GM10847 (cell line): ENCODE measurements around the gene TOLLIP.

Experiments used
- POLR2A ChIP-seq: IDR thresholded peaks from 2 replicates; pipeline ENCODE4 v1.6.1; 2011; ENCODE audit not compliant: insufficient read length; ENCODE audit errors: extremely low read depth

Gene TOLLIP

DNA sequence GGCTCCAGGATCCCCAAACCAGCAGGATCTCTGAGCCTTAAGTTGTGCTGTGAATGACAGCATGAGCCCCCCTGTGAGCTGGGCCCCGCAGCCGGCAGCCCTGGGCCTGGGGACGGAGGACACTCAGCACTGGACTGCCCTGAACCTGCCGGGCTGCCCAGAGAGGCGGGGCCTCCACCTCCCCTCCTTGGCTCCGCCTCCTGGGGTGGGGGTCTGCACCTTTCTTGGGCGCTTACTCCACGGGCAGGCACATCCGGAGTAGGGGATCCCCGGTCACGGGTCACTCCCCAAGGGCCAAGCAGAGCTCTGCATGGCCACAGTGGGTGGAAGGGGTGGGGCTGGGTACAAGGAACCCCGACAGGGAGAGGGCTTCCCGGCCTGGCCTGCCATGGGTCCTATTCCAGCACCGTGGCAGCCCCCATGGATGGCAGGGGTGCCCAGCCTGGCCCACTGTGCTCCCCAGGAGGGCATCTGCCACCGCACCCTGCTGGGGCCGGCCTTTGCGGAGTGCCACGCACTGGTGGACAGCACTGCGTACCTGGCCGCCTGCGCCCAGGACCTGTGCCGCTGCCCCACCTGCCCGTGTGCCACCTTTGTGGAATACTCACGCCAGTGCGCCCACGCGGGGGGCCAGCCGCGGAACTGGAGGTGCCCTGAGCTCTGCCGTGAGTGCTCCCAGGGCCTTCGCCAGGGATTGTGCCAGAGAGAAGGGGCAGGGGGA is 81.2 kb downstream of the TOLLIP start:
- no peak for TF ChIP-seq POLR2A

DNA sequence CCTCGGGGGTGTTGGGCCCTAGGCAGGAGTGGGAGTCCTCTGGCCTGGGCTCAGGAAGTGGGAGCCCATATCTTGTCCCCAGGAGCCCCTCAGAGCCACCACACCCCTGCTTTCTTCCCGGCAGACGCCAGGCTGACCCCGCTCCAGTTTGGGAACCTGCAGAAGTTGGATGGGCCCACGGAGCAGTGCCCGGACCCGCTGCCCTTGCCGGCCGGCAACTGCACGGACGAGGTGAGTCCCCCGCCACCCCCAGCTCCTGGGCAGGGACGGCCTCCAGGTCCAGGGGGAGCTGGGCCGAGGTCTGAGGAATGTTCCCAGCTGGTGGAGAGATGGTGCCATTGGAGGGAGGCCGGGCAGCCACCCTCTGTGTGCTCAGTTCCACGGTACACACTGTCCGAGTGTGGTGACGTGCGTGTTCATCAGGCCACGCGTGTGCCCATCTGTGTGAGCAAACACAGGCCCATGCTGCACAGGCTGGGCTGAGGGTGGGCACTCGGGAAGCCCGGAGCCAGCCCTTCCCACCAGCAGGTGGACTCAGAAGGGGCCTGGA is 81.8 kb downstream of the TOLLIP start:
- TF ChIP-seq POLR2A, result no peak

DNA sequence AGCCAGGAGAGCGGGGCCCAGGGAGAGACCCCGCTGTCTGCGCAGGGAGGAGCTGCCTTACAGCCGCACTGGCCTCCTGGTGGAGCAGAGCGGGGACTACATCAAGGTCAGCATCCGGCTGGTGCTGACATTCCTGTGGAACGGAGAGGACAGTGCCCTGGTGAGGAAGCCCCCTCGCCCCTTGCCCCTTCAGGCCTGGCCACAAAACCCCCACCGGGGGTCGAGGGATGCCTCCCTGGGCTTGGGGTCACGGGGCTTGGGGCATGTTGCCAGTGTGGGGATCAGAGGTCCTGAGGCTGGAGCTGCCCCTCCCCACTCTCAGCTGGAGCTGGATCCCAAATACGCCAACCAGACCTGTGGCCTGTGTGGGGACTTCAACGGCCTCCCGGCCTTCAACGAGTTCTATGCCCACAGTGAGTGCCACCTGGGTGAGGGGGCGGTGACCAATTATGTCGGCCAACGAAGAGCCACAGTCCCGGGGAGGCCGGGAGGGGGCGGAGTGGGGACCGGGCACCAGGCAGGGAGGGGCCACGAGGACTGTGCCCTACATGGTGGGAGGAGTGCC is 82.4 kb downstream of the TOLLIP start:
- TF ChIP-seq POLR2A, result no peak

DNA sequence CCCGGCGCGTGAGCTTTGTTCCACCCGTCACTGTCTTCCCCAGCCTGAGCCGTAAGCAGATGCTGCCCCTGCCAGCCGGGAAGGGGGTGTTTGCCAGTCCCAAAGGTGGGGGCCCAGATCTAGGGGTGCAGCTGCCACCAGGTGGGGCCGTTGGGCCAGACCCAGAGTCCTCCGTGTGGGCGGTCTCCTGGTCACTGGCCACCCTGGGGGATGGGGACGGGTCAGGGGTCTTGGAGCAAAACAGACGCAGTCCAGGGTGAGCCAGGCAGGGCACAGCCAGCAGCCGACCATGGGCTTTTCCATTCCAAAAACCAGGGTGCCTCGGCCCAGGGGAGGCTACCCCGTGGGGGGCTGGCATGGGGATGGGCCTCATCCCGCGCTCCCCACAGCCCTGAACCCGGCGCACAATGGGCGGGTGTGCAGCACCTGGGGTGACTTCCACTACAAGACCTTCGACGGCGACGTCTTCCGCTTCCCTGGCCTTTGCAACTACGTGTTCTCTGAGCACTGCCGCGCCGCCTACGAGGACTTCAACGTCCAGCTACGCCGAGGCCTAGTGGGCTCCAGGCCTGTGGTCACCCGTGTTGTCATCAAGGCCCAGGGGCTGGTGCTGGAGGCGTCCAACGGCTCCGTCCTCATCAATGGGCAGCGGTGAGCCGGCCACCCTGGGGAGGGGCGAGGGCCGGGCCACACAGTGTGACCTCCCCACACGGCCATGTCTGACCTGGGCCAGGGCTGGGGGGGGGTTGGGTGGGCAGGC is 83.0 kb downstream of the TOLLIP start:
- TF ChIP-seq POLR2A, result no peak

- no peak for TF ChIP-seq POLR2A
These were observed 83.8 kb downstream of the TOLLIP start for GRCh38 chr11:1225386-1226225.

- TF ChIP-seq POLR2A, result no peak
These were observed 84.7 kb downstream of the TOLLIP start for GRCh38 chr11:1224491-1225385.
